Stimulated activated naive CD8-positive, alpha-beta T cell treated with anti-CD3 and anti-CD28 coated beads, Interleukin-15, Interleukin-2, amounts not matched to agents 100 U/mL and 50 U/mL, for 24 hours (primary cell): ENCODE measurements around the gene SNX8.

ENCODE experiments used
- ATAC-seq: fragments of 150-1000 bp; cut with Tn5 transposase; one replicate; pipeline ENCODE4 v1.10.0; 2021
- DNase-seq: peaks from one replicate; pipeline ENCODE4 v3.0.0; 2021

Gene SNX8

GRCh38 chr7:2220954-2221353 is 93.3 kb downstream of the SNX8 start:
- DNase-seq (no peak), ATAC-seq (no peak)

DNA sequence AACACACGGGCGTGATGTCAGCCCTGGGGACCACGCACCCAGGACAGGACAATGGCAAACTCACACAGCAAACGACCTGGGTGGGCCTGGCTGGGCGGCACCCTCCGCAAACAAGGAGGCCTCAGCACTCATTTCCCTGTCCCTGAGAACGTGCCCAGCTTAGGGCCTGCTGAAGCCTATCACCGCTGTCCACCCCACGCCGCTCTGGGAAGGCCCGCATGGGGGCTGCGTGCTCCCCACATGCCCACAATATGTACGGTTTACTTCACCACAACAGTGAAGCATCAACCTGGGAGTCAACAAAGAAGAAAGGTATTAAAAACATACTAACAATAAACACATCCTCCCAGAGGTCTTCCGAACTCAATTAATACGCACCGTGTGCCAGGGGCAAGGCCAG is 93.7 kb downstream of the SNX8 start:
- DNase-seq (no peak), ATAC-seq (no peak)

DNA sequence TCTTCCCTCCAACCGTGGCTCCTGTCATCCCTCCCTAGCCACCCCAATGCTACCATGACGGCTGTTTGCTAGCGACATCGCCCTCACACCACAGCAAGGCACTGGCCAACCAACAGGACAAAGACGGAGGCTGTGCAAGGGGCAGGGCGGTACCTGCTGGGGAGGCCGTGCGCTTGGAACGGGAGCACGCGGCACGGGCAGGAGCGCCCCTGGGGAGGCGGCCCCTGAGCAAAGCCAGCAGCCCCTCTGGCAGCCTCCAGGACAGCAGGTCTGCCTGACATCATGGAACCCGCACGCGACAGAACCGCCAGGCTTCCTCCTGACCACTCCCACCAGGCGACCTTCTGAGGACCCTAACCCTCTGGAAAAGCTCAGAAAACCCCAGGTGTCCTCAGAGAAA is 94.2 kb downstream of the SNX8 start:
- DNase-seq (no peak), ATAC-seq (no peak)

GRCh38 chr7:2219606-2220005 is 94.6 kb downstream of the SNX8 start:
- DNase-seq (no peak), ATAC-seq (no peak)

- no peak for ATAC-seq
- DNase-seq: no peak
Observed at GRCh38 chr7:2219136-2219535, 95.1 kb downstream of the SNX8 start.

- ATAC-seq (no peak), DNase-seq (no peak)
Observed at GRCh38 chr7:2218444-2218785, 95.8 kb downstream of the SNX8 start.

DNA sequence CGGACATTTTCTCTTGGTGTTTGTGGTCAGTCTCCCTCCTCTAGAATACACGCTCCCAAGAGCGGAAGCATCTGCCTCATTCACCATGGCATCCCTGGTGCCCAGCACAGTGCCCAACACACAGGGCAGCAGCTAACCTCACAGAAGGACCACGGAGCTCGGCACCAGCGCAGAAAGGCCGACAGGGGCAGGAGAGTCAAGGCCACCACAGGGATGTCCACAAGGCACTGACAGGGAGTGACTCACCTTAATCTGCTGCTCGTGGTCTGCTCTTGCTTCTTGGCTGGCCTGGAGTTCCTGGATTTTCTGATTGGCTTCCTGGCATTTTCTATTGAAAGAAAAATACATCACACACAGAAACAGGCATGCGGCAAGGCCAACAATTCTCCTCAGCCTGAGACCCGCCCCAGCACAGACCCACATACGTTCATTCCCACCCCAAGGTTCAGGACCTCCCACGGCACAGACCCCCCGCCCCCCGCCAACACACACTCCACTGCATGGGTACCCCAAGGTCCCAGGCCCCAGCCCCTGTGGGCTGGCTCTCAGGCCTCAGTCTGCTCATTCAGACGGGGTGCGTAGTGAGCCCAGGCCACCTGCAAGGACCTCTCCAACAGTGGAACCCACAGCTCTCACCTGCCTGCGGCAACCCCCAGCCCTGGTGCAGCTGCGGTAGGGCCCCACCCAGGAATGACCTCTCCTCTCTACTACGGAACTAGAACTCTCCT is 96.4 kb downstream of the SNX8 start:
- DNase-seq (no peak), ATAC-seq (no peak)

- ATAC-seq (no peak), DNase-seq (no peak)
Observed at GRCh38 chr7:2217206-2217605, 97.0 kb downstream of the SNX8 start.

GRCh38 chr7:2215851-2216250 is 98.4 kb downstream of the SNX8 start:
- DNase-seq (no peak), ATAC-seq (no peak)

- ATAC-seq (peak; percentile 57), DNase-seq (no peak)
Observed at GRCh38 chr7:2214636-2215035, 99.6 kb downstream of the SNX8 start.

- DNase-seq (no peak), ATAC-seq (no peak)
Observed at GRCh38 chr7:2213551-2214215, 100.6 kb downstream of the SNX8 start.

- ATAC-seq: no peak
- DNase-seq: no peak
Observed at GRCh38 chr7:2212906-2213305, 101.3 kb downstream of the SNX8 start.

GRCh38 chr7:2211926-2212325 is 102.3 kb downstream of the SNX8 start:
- DNase-seq: no peak

DNA sequence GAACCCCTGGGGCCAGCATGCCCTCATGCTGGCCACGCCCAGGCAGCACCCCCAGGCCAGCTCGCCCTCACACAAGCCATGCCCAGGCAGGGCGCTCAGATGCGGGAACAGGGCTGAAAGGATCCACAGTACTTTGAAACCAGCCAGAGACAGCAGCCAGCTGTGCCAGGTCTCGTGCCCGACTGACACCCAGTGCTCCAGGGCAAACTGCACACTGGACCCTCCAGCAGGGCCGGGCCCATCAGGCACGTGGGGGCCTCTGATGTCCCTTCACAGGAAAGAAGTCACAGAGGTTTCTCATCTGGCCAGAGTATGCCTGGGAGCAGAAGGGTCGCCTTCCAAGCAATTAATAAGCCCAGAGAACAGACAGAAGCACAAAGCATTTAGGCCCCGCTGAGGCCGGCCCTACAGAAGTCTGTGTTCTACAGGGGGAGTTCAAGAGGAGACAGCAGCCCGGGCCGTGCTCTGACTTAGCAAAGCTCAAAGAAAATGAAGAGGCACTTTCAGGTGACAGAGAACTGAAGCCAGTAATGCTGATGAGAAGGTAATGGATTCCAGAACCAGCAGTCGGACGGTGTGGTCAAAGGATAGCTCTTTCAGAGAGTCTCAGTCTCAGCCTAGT is 102.9 kb downstream of the SNX8 start:
- ATAC-seq (no peak), DNase-seq (no peak)

More at GRCh38 chr7:2211926-2212325, 102.3 kb downstream of the SNX8 start:
- ATAC-seq: no peak

DNA sequence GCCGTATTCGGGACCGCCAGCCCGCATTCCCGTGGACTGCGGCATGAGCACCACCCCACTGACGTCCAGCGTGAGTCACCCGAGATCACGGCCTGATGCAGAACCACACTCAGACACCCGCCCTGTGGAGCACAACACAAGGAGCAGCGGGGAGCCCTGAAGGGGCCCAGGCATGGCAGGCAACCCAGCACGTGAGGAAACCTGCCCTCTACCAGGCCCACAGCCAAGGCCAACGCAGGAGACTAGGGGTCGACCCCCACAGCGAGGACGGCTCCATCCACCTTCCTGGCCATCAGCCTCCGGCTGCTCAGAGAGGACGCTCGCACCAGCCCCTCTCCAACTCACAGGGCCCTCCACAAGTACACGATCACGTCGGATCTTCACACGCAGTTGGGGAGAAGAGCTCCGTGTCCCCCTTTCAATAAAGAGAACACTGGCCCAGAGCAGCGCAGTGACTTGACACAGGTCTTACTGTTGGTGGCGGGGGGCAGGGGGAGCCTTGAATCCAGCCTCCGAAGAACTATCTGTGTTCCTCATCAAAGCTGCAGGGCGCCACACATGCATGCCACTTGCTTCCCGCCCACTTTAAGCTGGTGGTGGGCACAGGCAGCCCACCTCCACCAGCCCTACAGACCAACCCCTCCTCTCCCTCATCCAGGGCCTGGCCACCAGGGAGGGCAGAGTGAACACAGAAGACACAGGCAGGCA is 103.5 kb downstream of the SNX8 start:
- ATAC-seq: no peak
- no peak for DNase-seq

GRCh38 chr7:2209961-2210323 is 104.3 kb downstream of the SNX8 start:
- no peak for DNase-seq
- ATAC-seq: no peak

- ATAC-seq (peak; percentile 64), DNase-seq (peak; percentile 47)
Observed at GRCh38 chr7:2209146-2209960, 104.9 kb downstream of the SNX8 start.

- no peak for ATAC-seq
- DNase-seq: no peak
Observed at GRCh38 chr7:2208712-2209111, 105.5 kb downstream of the SNX8 start.

DNA sequence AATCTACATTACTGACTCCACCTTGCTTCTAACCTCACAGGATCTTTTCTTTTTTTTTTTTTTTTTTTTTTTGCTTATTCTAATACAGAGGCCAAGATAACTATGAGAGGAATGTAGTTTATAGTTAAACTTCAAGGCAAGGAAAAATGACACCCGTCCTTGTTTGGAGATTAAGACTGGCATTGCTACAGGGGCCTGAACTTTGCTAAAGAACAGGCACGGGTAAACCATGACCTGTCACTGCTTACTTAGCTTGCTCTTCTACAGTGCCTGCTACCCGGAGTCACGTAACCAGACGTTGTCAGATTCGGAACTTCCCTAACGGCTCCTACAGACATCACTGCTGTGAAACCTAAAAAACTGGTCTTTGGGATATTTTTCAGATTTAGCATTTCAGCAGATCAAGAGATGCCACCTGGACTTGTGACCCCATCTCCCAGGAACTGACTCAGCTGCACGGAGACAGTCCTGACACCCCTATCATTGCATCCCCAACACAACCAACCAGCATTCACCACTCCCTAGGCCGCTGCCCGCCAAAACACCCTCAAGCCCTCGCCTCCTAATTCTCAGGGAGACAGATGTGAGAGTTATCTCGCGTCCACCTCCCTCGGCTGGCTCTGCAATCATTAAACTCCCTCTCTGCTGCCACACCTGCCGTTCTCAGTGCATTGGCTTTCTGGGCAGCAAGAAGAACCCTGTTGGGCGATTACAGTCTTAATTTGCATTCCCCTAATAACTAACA is 109.0 kb downstream of the SNX8 start:
- no peak for DNase-seq
- ATAC-seq: no peak

- DNase-seq: no peak
- no peak for ATAC-seq
Observed at GRCh38 chr7:2204446-2204845, 109.8 kb downstream of the SNX8 start.

- no peak for DNase-seq
- no peak for ATAC-seq
Observed at GRCh38 chr7:2203766-2204300, 110.4 kb downstream of the SNX8 start.
